ENCODE measurements around the gene TAS2R4.
"Not testable (repeated sequence)": the region's sequence is repeated elsewhere in the genome, so short reads cannot be mapped to it uniquely, and the experiment has no call there.

TAS2R4 gene

DNA sequence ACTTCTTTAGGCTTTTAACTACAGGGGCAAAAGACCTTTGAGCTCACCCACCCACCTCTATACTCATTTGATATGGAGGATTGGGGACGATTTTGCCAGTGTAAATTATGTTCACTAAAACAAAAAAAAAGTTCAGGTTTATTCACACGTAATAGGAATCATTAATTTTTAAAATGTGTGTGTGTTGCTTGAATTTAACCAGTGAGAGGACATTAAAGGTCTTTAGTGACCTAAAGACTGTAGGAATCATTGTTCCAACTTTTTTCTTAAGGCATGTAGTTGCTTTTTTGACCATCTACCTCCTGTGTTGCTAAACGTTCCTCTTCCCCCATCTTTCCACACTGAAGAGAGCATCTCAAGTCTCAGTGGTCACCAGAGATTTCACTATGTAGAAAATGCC is 37.2 kb upstream of the TAS2R4 start:
- POLR2A ChIA-PET: interaction anchor here (0.7 to 1.4 kb wide), 2 partner anchors 76 to 79 kb away, joined by 3 read pairs; no protein-coding TSS in a partner anchor
- H3K4me1 ChIP-seq (ENCODE audit: control extremely low read depth in 1 of 4, control insufficient read depth in 4 of 4, insufficient read depth in 4 of 4, low read length in 3 of 4): peaks cover 9 to 26% (median 20%) of the 10 kb centered on the region in 4 experiments
- H3K36me3 ChIP-seq (ENCODE audit: control insufficient read depth in 4 of 4, insufficient read depth in 4 of 4, low read length in 3 of 4): peaks cover 15 to 45% (median 30%) of the 10 kb centered on the region in 4 experiments
- 75% methylated on average over 2 of the region's 3 CpGs for WGBS (ENCODE audit: insufficient coverage)
- DNase-seq: no peak
- H3K27ac ChIP-seq (ENCODE audit: insufficient read depth in 1 of 2, low read depth in 1 of 2, low read length in 2 of 2, poor library complexity in 1 of 2, severe bottlenecking in 2 of 2): peak overlapping the region in 1 of 2 experiments; percentile 93
- H3K4me3 ChIP-seq (ENCODE audit: control insufficient read depth in 1 of 7, extremely low read depth in 1 of 7, insufficient read depth in 4 of 7, low read depth in 2 of 7, low read length in 6 of 7): peak overlapping the region in 6 of 7 experiments; percentile 95 to 100 (median 98)
- no peaks in the 10 kb centered on the region for H3K27me3 ChIP-seq (replicated peaks in 2 of 5; ENCODE audit: control insufficient read depth in 4 of 5, insufficient read depth in 5 of 5, low read length in 4 of 5)
- no peaks in the 10 kb centered on the region for H3K9me3 ChIP-seq (ENCODE audit: control extremely low read depth in 1 of 5, control insufficient read depth in 4 of 5, insufficient read depth in 2 of 5, low read depth in 1 of 5, low read length in 4 of 5)
- CTCF ChIA-PET: interaction anchor here (0.5 to 4.8 kb wide), 14 partner anchors 10 to 1235 kb away, joined by 3 to 47 read pairs (median 4); partner anchors contain the start of gene WEE2

DNA sequence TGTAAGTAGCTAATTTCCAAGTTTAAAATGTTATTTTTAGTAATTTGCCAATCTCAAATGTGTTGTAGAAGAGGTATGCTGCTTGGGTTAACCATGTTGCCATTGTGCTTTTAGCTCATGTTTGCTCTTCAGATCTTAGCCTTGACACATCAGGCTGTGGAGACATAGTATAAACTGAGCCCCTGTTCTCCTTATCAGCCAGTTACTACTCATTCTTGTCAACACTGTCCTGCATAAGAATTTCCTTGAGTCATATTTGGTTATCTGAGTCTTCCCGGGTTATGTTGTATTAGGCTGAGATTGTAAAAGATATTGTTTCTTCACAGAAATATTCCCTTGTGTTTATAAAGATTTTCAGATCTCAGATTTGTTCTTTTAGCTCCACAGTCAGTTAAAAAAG is 34.2 kb upstream of the TAS2R4 start:
- no peaks in the 10 kb centered on the region for H3K9me3 ChIP-seq (ENCODE audit: control extremely low read depth in 1 of 5, control insufficient read depth in 4 of 5, insufficient read depth in 2 of 5, low read depth in 1 of 5, low read length in 4 of 5)
- no peak overlapping the region for H3K27ac ChIP-seq (ENCODE audit: insufficient read depth in 1 of 2, low read depth in 1 of 2, low read length in 2 of 2, poor library complexity in 1 of 2, severe bottlenecking in 2 of 2)
- no peak overlapping the region for H3K4me3 ChIP-seq (ENCODE audit: control insufficient read depth in 1 of 7, extremely low read depth in 1 of 7, insufficient read depth in 4 of 7, low read depth in 2 of 7, low read length in 6 of 7)
- CTCF ChIA-PET: interaction anchor here (0.7 to 1.4 kb wide), 5 partner anchors 31 to 123 kb away, joined by 3 to 4 read pairs (median 3); partner anchors contain the start of gene WEE2
- DNase-seq: no peak
- WGBS (ENCODE audit: insufficient coverage): no CpG with 5 or more reads among the region's 1 CpG
- peaks cover 9 to 21% (median 17%) of the 10 kb centered on the region in 4 experiments for H3K4me1 ChIP-seq (ENCODE audit: control extremely low read depth in 1 of 4, control insufficient read depth in 4 of 4, insufficient read depth in 4 of 4, low read length in 3 of 4)
- POLR2A ChIA-PET: interaction anchor here (0.8 kb wide), 1 partner anchor 40 kb away, joined by 3 read pairs; the partner anchor contains the start of gene DENND11
- H3K36me3 ChIP-seq (ENCODE audit: control insufficient read depth in 4 of 4, insufficient read depth in 4 of 4, low read length in 3 of 4): peaks cover 31 to 69% (median 51%) of the 10 kb centered on the region in 4 experiments
- no peaks in the 10 kb centered on the region for H3K27me3 ChIP-seq (replicated peaks in 2 of 5; ENCODE audit: control insufficient read depth in 4 of 5, insufficient read depth in 5 of 5, low read length in 4 of 5)

DNA sequence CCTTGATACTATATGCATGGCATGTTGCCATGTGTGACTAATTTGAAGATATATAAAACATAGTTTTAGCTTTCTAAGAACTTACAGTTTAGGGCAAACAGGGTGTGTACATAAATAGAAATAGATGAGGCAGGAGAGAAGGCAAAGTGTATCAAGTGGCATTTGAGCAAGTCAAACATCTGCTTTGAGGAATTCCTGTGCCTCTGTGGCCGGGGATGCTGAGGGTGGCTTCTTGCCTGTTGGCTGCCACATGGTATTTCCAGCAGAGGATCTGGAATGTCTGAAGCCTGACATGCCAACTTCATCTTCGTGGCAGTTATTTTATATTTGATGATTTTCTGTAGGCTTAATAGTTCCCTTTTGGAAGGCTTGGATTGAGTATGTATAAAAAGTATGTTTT is 32.3 kb upstream of the TAS2R4 start:
- ChIA-PET CTCF (no interaction called here), POLR2A (no interaction called here)
- H3K27ac ChIP-seq (ENCODE audit: insufficient read depth in 1 of 2, low read depth in 1 of 2, low read length in 2 of 2, poor library complexity in 1 of 2, severe bottlenecking in 2 of 2): no peak overlapping the region
- peaks cover 4 to 11% (median 10%) of the 10 kb centered on the region in 4 experiments for H3K4me1 ChIP-seq (ENCODE audit: control extremely low read depth in 1 of 4, control insufficient read depth in 4 of 4, insufficient read depth in 4 of 4, low read length in 3 of 4)
- no peaks in the 10 kb centered on the region for H3K27me3 ChIP-seq (replicated peaks in 2 of 5; ENCODE audit: control insufficient read depth in 4 of 5, insufficient read depth in 5 of 5, low read length in 4 of 5)
- 100% methylated on average over 2 of the region's 2 CpGs for whole genome bisulfite sequencing (ENCODE audit: insufficient coverage)
- H3K36me3 ChIP-seq (ENCODE audit: control insufficient read depth in 4 of 4, insufficient read depth in 4 of 4, low read length in 3 of 4): peaks cover 42 to 83% (median 63%) of the 10 kb centered on the region in 4 experiments
- H3K9me3 ChIP-seq (ENCODE audit: control extremely low read depth in 1 of 5, control insufficient read depth in 4 of 5, insufficient read depth in 2 of 5, low read depth in 1 of 5, low read length in 4 of 5): peaks cover 0 to under 1% (median 0%) of the 10 kb centered on the region in 5 experiments
- no peak overlapping the region for H3K4me3 ChIP-seq (ENCODE audit: control insufficient read depth in 1 of 7, extremely low read depth in 1 of 7, insufficient read depth in 4 of 7, low read depth in 2 of 7, low read length in 6 of 7)
- no peak for DNase-seq

DNA sequence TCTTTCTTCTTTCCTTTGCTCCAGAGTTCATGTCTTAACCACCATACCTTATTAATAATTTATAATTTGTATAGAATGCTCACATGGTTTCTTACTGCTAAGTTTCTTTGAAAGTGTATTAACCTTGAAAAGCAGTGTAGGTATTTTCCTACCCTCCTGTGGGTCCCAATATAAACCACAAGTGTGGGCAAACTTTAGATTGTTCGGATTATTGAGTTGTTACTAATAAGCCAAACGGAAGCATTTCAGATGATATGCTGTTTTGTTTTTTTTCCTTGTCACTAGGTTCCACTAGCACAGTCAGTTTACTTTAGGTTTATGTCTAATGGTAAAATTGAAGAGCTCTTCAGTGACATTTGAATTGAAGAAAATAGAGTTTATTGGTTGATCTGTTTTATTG is 28.1 kb upstream of the TAS2R4 start:
- CTCF ChIA-PET: interaction anchor here (1.8 kb wide), 1 partner anchor 10 kb away, joined by 4 read pairs; the partner anchor contains the start of gene SSBP1
- Histone ChIP-seq H3K27me3 (replicated peaks in 2 of 5; ENCODE audit: control insufficient read depth in 4 of 5, insufficient read depth in 5 of 5, low read length in 4 of 5) (no peaks in the 10 kb centered on the region), H3K27ac (ENCODE audit: insufficient read depth in 1 of 2, low read depth in 1 of 2, low read length in 2 of 2, poor library complexity in 1 of 2, severe bottlenecking in 2 of 2) (no peak overlapping the region), H3K9me3 (ENCODE audit: control extremely low read depth in 1 of 5, control insufficient read depth in 4 of 5, insufficient read depth in 2 of 5, low read depth in 1 of 5, low read length in 4 of 5) (peaks cover 5 to 31% (median 27%) of the 10 kb centered on the region in 5 experiments), H3K36me3 (ENCODE audit: control insufficient read depth in 4 of 4, insufficient read depth in 4 of 4, low read length in 3 of 4) (peaks cover 64 to 93% (median 75%) of the 10 kb centered on the region in 4 experiments), H3K4me1 (ENCODE audit: control extremely low read depth in 1 of 4, control insufficient read depth in 4 of 4, insufficient read depth in 4 of 4, low read length in 3 of 4) (no peaks in the 10 kb centered on the region), H3K4me3 (ENCODE audit: control insufficient read depth in 1 of 7, extremely low read depth in 1 of 7, insufficient read depth in 4 of 7, low read depth in 2 of 7, low read length in 6 of 7) (no peak overlapping the region)
- POLR2A ChIA-PET: no interaction called here
- WGBS (ENCODE audit: insufficient coverage): 100% methylated on average over 2 of the region's 2 CpGs
- no peak for DNase-seq

DNA sequence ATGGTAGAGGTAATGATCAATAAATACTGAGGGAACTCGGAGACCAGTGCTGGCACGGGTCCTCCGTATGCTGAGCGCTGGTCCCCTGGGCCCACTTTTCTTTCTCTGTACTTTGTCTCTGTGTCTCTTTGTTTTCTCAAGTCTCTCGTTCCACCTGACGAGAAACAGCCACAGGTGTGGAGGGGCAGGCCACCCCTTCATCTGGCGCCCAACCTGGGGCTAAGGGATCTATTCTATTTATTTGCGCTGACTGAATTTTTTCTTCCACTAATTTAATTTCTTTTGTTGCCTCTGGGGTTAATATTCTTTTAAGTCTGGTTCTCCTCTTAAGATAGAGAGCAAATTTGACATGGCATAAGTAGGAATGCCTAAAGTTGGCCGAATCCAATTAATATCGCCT is 24.6 kb upstream of the TAS2R4 start:
- H3K4me1 ChIP-seq (ENCODE audit: control extremely low read depth in 1 of 4, control insufficient read depth in 4 of 4, insufficient read depth in 4 of 4, low read length in 3 of 4); H3K27ac ChIP-seq (ENCODE audit: insufficient read depth in 1 of 2, low read depth in 1 of 2, low read length in 2 of 2, poor library complexity in 1 of 2, severe bottlenecking in 2 of 2); CTCF ChIA-PET; H3K27me3 ChIP-seq (replicated peaks in 2 of 5; ENCODE audit: control insufficient read depth in 4 of 5, insufficient read depth in 5 of 5, low read length in 4 of 5); POLR2A ChIA-PET: not testable (repeated sequence)
- Histone ChIP-seq H3K9me3 (ENCODE audit: control extremely low read depth in 1 of 5, control insufficient read depth in 4 of 5, insufficient read depth in 2 of 5, low read depth in 1 of 5, low read length in 4 of 5) (peaks cover 5 to 31% (median 27%) of the 10 kb centered on the region in 5 experiments), H3K36me3 (ENCODE audit: control insufficient read depth in 4 of 4, insufficient read depth in 4 of 4, low read length in 3 of 4) (peaks cover 49 to 69% (median 56%) of the 10 kb centered on the region in 4 experiments), H3K4me3 (ENCODE audit: control insufficient read depth in 1 of 7, extremely low read depth in 1 of 7, insufficient read depth in 4 of 7, low read depth in 2 of 7, low read length in 6 of 7) (peak overlapping the region in 1 of 7 experiments; percentile 13)
- 100% methylated on average over 5 of the region's 10 CpGs for WGBS (ENCODE audit: insufficient coverage)
- peak in 2 of 3 donors; percentile 17 to 29 for DNase-seq

DNA sequence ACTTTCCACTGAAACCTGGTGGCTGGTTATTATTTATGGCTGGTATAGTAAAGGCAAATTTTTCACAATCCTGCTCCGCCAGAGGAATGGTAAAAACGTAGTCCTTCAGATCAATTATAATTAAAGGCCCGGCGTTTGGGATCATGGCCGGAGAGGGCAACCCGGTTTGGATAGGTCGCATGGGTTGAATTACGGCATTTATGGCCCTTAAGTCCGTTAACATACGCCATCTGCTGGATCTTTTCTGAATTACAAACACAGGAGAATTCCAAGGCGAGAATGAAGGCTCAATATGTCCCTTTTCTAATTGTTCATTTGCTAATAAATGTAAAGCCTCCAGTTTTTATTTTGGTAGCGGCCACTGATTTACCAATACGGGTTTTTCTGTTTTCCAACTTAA is 23.8 kb upstream of the TAS2R4 start:
- ChIA-PET CTCF (no interaction called here), POLR2A (no interaction called here)
- Histone ChIP-seq H3K4me3 (ENCODE audit: control insufficient read depth in 1 of 7, extremely low read depth in 1 of 7, insufficient read depth in 4 of 7, low read depth in 2 of 7, low read length in 6 of 7) (no peak overlapping the region), H3K36me3 (ENCODE audit: control insufficient read depth in 4 of 4, insufficient read depth in 4 of 4, low read length in 3 of 4) (peaks cover 52 to 74% (median 62%) of the 10 kb centered on the region in 4 experiments), H3K9me3 (ENCODE audit: control extremely low read depth in 1 of 5, control insufficient read depth in 4 of 5, insufficient read depth in 2 of 5, low read depth in 1 of 5, low read length in 4 of 5) (peaks cover 5 to 31% (median 27%) of the 10 kb centered on the region in 5 experiments), H3K27ac (ENCODE audit: insufficient read depth in 1 of 2, low read depth in 1 of 2, low read length in 2 of 2, poor library complexity in 1 of 2, severe bottlenecking in 2 of 2) (no peak overlapping the region), H3K4me1 (ENCODE audit: control extremely low read depth in 1 of 4, control insufficient read depth in 4 of 4, insufficient read depth in 4 of 4, low read length in 3 of 4) (no peaks in the 10 kb centered on the region), H3K27me3 (replicated peaks in 2 of 5; ENCODE audit: control insufficient read depth in 4 of 5, insufficient read depth in 5 of 5, low read length in 4 of 5) (no peaks in the 10 kb centered on the region)
- peak in 2 of 3 donors; percentile 31 to 41 for DNase-seq
- 97% methylated on average over 12 of the region's 13 CpGs for WGBS (ENCODE audit: insufficient coverage)

DNA sequence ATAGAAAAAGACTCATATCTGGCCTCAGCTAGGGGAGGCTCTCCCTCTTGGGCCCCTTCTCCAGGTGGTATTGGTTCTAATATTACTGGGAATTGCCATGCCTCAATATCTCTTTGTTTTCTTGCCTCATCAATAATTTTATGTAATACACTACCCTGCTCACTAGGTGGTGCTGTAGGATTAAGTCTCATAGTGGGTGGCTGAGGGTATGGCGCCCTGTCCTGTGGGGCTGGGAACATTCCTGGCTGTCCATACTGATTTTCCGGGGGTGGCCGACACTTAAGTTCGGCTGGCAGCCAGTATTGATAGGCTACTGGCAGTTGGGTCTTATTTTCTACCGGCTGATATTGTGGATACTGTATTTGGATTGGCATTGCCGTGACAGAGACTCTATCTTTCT is 21.5 kb upstream of the TAS2R4 start:
- H3K4me1 ChIP-seq (ENCODE audit: control extremely low read depth in 1 of 4, control insufficient read depth in 4 of 4, insufficient read depth in 4 of 4, low read length in 3 of 4): no peaks in the 10 kb centered on the region
- DNase-seq: peak; percentile 22 to 48 (median 41)
- POLR2A ChIA-PET: no interaction called here
- no CpG with 5 or more reads among the region's 6 CpGs for WGBS (ENCODE audit: insufficient coverage)
- no peak overlapping the region for H3K4me3 ChIP-seq (ENCODE audit: control insufficient read depth in 1 of 7, extremely low read depth in 1 of 7, insufficient read depth in 4 of 7, low read depth in 2 of 7, low read length in 6 of 7)
- no peaks in the 10 kb centered on the region for H3K27me3 ChIP-seq (replicated peaks in 2 of 5; ENCODE audit: control insufficient read depth in 4 of 5, insufficient read depth in 5 of 5, low read length in 4 of 5)
- H3K36me3 ChIP-seq (ENCODE audit: control insufficient read depth in 4 of 4, insufficient read depth in 4 of 4, low read length in 3 of 4): peaks cover 37 to 70% (median 52%) of the 10 kb centered on the region in 4 experiments
- CTCF ChIA-PET: interaction anchor here (1.4 kb wide), 1 partner anchor 222 kb away, joined by 3 read pairs; no protein-coding TSS in a partner anchor
- no peak overlapping the region for H3K27ac ChIP-seq (ENCODE audit: insufficient read depth in 1 of 2, low read depth in 1 of 2, low read length in 2 of 2, poor library complexity in 1 of 2, severe bottlenecking in 2 of 2)
- peaks cover 5 to 28% (median 23%) of the 10 kb centered on the region in 5 experiments for H3K9me3 ChIP-seq (ENCODE audit: control extremely low read depth in 1 of 5, control insufficient read depth in 4 of 5, insufficient read depth in 2 of 5, low read depth in 1 of 5, low read length in 4 of 5)
